HepG2 (cell line): Measurements from ENCODE around the gene GK. TPM values are rescaled to one million over a fixed set of nuclear protein-coding genes. Genes with fewer than 3 reads are reported as not detected.
A peak's percentile ranks its signal among the peaks of the same experiment; 100 is the strongest.

Source experiments
- DNMT3B ChIP-seq: conservative IDR thresholded peaks from 2 replicates; pipeline ENCODE4 v1.6.1; 2016; ENCODE audit warnings: missing biosample characterization, control low read depth
- FOXO1 ChIP-seq: sonication (generic); formaldehyde crosslinking; IDR thresholded peaks from 2 replicates; pipeline ENCODE4 v1.4.0; 2020; ENCODE audit warnings: missing genetic modification reagents
- FOXP4 ChIP-seq: sonication (generic); formaldehyde crosslinking; IDR thresholded peaks from 2 replicates; pipeline ENCODE4 v1.4.0; 2020; ENCODE audit warnings: missing genetic modification reagents
- HNF4A ChIP-seq: sonication (generic); formaldehyde crosslinking; IDR thresholded peaks from 2 replicates; pipeline ENCODE4 v1.4.0; 2020; ENCODE audit warnings: missing genetic modification reagents
- KDM6A ChIP-seq: IDR thresholded peaks from 2 replicates; pipeline ENCODE4 v1.6.1; 2016; ENCODE audit warnings: low read depth
- LRRFIP1 ChIP-seq: sonication (generic); formaldehyde crosslinking; conservative IDR thresholded peaks from 2 replicates; pipeline ENCODE4 v1.4.0; 2020; ENCODE audit warnings: missing genetic modification reagents
- MED1 ChIP-seq: sonication (generic); formaldehyde crosslinking; IDR thresholded peaks from 2 replicates; pipeline ENCODE4 v1.4.0; 2020; ENCODE audit warnings: missing genetic modification reagents
- MLX ChIP-seq: IDR thresholded peaks from 2 replicates; pipeline ENCODE4 v1.6.1; 2016
- NCOR1 ChIP-seq: fragments of 200-600 bp; sonication (generic); IDR thresholded peaks from 2 replicates; pipeline ENCODE4 v1.7.0; 2017; ENCODE audit warnings: antibody characterized with exemption, low read length, borderline replicate concordance
- POLR2A ChIP-seq, 2 experiments: IDR thresholded peaks; 2 replicates each; pipeline ENCODE4 v1.6.1; 2011; ENCODE audit warnings: low read depth in 2 of 2, low read length in 2 of 2, mild to moderate bottlenecking in 1 of 2, moderate library complexity in 1 of 2; ENCODE audit not compliant: insufficient read depth in 1 of 2
- PREB ChIP-seq: sonication (generic); formaldehyde crosslinking; IDR thresholded peaks from 2 replicates; pipeline ENCODE4 v1.4.0; 2020; ENCODE audit warnings: missing genetic modification reagents
- THAP11 ChIP-seq: IDR thresholded peaks from 2 replicates; pipeline ENCODE4 v1.6.1; 2016; ENCODE audit warnings: missing biosample characterization, missing genetic modification reagents
- ZBTB25 ChIP-seq: IDR thresholded peaks from 2 replicates; pipeline ENCODE4 v1.6.1; 2018; ENCODE audit warnings: missing genetic modification reagents
- ZBTB44 ChIP-seq: sonication (generic); formaldehyde crosslinking; IDR thresholded peaks from 2 replicates; pipeline ENCODE4 v1.4.0; 2020; ENCODE audit warnings: missing genetic modification reagents
- ZGPAT ChIP-seq: IDR thresholded peaks from 2 replicates; pipeline ENCODE4 v1.6.1; 2016; ENCODE audit warnings: mild to moderate bottlenecking
- ZKSCAN8 ChIP-seq: IDR thresholded peaks from 2 replicates; pipeline ENCODE4 v1.6.1; 2016; ENCODE audit warnings: borderline replicate concordance, missing genetic modification reagents, missing compliant biosample characterization
- ZNF441 ChIP-seq: sonication (generic); formaldehyde crosslinking; IDR thresholded peaks from 2 replicates; pipeline ENCODE4 v1.7.0; 2021; ENCODE audit warnings: missing genetic modification reagents, borderline replicate concordance
- ZNF562 ChIP-seq: sonication (generic); formaldehyde crosslinking; IDR thresholded peaks from 2 replicates; pipeline ENCODE4 v1.8.0; 2022; ENCODE audit warnings: missing genetic modification reagents, borderline replicate concordance
- ZNF75D ChIP-seq: sonication (generic); formaldehyde crosslinking; IDR thresholded peaks from 2 replicates; pipeline ENCODE4 v1.8.1; 2023; ENCODE audit warnings: missing genetic modification reagents, mild to moderate bottlenecking, borderline replicate concordance
- polyA plus RNA-seq, 8 experiments: library from polyadenylated mRNA; depleted of rRNA in 3 of 8; stranded (reverse) in 7 of 8; unstranded in 1 of 8; fragments of >200 nt; fragmentation: Illumina TruSeq in 4 of 8; extraction: Trizol in 4 of 8; gene quantifications; 2 replicates each; pipeline versions ENCODE4 v1.2.1 to v1.2.3, GENCODE V29; 2011 to 2016; ENCODE audit warnings: low read depth in 4 of 8, missing spikeins in 1 of 8, mixed read lengths in 1 of 8; ENCODE audit not compliant: insufficient read depth in 1 of 8
- total RNA-seq, 5 experiments: library from RNA; depleted of rRNA; stranded (reverse); fragments of >200 nt; fragmentation: Illumina TruSeq; extraction: Trizol; gene quantifications; 2 replicates each; pipeline ENCODE4 v1.2.3, GENCODE V29; 2016; ENCODE audit warnings: low read depth in 1 of 5

GK gene
- total and polyA plus RNA-seq, 2 of the 13 experiments (the other 11 are each of a cell fraction or from before 2014, with no cell fraction given) = 64.2 to 265 TPM

GRCh38 chrX:30643313-30643821, 9.9 kb upstream of the GK start (continued):
- peak; percentile 77; the same call in 1 of the 2 replicates for TF ChIP-seq FOXO1
- TF ChIP-seq MED1 (CRISPR knock-in tag) = peak; percentile 99
- TF ChIP-seq DNMT3B = 0 out of 2 replicates have a peak, but pooled peaks have one; percentile 69
- TF ChIP-seq ZBTB25 (CRISPR knock-in tag) = peak; percentile 49; the same call in 1 of the 2 replicates
- TF ChIP-seq ZKSCAN8 (CRISPR knock-in tag) = peak; percentile 84; the same call in 1 of the 2 replicates
- peak; percentile 72 for TF ChIP-seq FOXP4 (CRISPR knock-in tag)
- no peak for TF ChIP-seq ZNF75D (CRISPR knock-in tag)
- TF ChIP-seq POLR2A (IDR thresholded peaks at IDR 0.05; ENCODE audit: insufficient read depth in 1 of 2, low read depth in 2 of 2, low read length in 2 of 2) = peak in 1 of 2 experiments; percentile 34; a peak in 1 of 4 replicates
- TF ChIP-seq ZGPAT (CRISPR knock-in tag) = peak; percentile 85
- peak; percentile 48; the same call in 1 of the 2 replicates for TF ChIP-seq KDM6A (CRISPR knock-in tag)
- TF ChIP-seq ZNF562 (CRISPR knock-in tag) = no peak
- TF ChIP-seq MLX = peak; percentile 44; the same call in 1 of the 2 replicates
- TF ChIP-seq ZBTB44 = no peak
- no peak for TF ChIP-seq ZNF441 (CRISPR knock-in tag)
- TF ChIP-seq LRRFIP1 (CRISPR knock-in tag) = no peak
- TF ChIP-seq NCOR1 = peak; percentile 61; the same call in 1 of the 2 replicates
- peak; percentile 36; the same call in 1 of the 2 replicates for TF ChIP-seq THAP11
- TF ChIP-seq HNF4A = peak; percentile 49
- no peak for TF ChIP-seq PREB (CRISPR knock-in tag)
